Fibroblast of pulmonary artery (primary cell): ENCODE data around the gene GLI1.
"Not testable (repeated sequence)": the region's sequence is repeated elsewhere in the genome, so short reads cannot be mapped to it uniquely, and the experiment has no call there.

Source experiments
- DNase-seq: peaks from one replicate; pipeline ENCODE4 v3.0.0-alpha.2; 2010; ENCODE audit warnings: low read depth
- H3K4me3 ChIP-seq: replicated peaks from 2 replicates; pipeline ENCODE4 v1.5.1; 2011; ENCODE audit warnings: low read depth, mild to moderate bottlenecking, control low read depth, low read length, moderate library complexity
- TF ChIP-seq, protein P1 (sequence below): IDR thresholded peaks from 2 replicates; pipeline ENCODE4 v1.5.1; 2011; ENCODE audit warnings: mild to moderate bottlenecking, control low read depth, low read length, inconsistent platforms; ENCODE audit errors: missing control alignments

Gene GLI1

DNA sequence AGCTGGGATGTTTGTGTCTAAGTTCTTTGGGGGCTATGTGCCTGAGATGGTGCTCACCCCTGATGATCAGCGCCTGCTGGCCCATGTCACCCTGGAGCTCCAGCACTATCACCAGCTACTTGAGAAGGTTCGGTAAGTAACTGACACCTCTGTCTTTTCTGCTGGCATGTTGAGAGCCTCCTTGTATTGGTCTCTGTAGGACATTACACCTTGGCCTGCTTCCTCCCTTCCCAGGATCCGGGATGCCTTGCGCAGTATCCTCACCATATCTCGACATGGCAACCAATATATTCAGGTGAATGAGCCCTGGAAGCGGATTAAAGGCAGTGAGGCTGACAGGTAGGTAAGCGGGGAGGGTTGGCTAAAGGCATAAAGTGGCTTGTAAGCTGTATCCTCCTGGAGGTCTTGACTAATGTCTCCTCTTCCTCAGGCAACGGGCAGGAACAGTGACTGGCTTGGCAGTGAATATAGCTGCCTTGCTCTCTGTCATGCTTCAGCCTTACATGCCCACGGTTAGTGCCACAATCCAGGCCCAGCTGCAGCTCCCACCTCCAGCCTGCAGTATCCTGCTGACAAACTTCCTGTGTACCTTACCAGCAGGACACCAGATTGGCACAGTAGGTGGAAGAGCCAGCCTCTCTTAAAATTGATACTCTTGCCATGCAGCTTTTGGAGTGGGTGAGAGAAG lies 55.3 kb downstream of the GLI1 start:
- no peak for DNase-seq
- TF ChIP-seq, protein P1, sequence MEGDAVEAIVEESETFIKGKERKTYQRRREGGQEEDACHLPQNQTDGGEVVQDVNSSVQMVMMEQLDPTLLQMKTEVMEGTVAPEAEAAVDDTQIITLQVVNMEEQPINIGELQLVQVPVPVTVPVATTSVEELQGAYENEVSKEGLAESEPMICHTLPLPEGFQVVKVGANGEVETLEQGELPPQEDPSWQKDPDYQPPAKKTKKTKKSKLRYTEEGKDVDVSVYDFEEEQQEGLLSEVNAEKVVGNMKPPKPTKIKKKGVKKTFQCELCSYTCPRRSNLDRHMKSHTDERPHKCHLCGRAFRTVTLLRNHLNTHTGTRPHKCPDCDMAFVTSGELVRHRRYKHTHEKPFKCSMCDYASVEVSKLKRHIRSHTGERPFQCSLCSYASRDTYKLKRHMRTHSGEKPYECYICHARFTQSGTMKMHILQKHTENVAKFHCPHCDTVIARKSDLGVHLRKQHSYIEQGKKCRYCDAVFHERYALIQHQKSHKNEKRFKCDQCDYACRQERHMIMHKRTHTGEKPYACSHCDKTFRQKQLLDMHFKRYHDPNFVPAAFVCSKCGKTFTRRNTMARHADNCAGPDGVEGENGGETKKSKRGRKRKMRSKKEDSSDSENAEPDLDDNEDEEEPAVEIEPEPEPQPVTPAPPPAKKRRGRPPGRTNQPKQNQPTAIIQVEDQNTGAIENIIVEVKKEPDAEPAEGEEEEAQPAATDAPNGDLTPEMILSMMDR: no peak
- no peak overlapping the region for H3K4me3 ChIP-seq

DNA sequence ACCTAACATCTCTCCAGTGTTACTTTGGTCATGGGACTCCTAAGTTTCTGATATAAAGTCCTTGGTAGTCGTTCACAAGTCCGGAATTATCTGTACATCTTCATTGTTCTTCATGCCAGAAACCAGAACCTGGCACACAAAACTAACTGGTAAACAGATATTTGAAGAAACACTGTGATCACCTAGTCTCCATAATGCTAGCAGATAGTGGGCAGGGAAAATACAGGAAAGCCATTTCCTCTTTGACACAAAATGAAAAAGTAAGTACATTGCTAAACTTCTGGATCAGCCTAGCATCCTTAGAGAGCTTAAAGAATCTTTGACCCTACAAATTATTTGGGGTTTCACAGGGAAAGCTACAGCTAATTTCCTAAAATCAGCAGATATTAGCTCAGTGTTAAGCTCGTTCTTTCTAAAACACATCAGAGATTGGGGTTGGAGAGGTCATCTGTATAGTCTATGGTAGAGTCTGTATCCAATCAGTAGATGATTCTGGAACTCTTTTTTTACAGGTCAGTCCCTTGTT lies 55.9 kb downstream of the GLI1 start:
- no peak for DNase-seq
- TF ChIP-seq, protein P1: no peak
- no peak overlapping the region for H3K4me3 ChIP-seq

DNA sequence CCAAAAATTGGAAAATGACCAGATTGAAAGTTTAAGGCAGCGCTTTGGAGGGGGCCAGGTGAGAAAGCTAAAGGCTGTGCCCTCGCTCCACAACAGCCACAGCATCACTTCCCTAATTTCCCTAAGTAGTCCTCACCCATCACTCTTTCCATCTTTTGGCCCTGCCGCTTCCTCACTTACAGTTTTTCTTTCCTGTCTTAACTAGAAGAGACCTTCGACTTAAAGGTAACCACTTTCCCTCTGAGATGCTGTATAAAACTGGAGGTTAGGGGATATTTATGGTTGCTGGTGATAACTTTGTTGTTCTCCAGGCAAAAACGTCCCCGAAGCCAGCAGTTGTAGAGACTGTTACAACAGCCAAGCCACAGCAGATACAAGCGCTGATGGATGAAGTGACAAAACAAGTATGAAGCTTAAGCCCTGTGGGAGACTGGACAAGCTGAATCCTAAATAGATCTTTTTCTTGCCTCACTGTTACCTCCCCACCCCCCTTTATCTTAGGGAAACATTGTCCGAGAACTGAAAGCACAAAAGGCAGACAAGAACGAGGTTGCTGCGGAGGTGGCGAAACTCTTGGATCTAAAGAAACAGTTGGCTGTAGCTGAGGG lies 56.5 kb downstream of the GLI1 start:
- no peak overlapping the region for H3K4me3 ChIP-seq
- TF ChIP-seq, protein P1: no peak
- DNase-seq: no peak

DNA sequence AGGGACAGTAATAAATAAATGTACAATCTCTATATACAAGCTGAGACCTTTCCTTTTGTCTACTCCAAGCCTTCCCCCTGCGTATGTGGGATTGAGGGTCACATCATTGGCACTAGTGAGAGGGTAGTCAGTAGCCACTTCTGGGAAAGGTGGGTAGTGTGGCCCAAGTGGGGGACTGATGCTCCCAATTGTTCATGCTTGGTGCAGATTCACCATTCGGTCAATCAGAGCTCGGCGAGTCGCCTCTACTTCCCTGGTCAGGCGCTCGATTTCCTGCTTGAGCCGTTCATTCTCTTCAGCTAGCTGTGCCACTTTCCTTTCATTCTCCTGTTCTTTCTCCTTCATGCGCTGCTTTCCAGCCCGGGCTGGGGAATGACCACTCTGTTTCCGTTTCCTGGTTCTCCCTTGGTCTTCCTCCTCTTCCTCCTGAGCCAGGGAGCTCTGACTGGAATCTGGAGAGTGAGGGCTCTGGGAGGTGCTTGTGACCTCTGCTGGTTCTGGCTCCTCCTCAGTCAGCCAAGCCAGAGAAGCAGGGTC lies 57.1 kb downstream of the GLI1 start:
- no peak for DNase-seq
- TF ChIP-seq, protein P1: no peak
- H3K4me3 ChIP-seq: no peak overlapping the region

DNA sequence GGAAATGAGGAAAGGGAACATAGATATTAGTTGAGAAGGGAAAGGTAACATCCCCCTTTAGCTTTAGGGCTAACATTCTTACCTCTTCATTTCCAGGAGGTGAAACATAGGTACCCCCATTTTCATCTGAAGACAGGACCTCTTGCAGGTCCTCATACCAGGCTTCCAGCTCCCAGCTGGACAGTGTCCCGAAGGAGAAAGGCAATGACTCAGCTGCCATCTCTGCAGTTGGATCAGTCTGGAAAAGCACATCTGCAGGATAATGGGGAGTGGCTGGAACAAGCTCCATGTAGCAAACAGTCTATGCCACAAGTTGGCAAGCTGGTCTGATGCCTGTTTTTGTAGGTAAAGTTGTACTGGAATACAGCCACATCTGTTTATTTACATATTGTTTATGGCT lies 57.6 kb downstream of the GLI1 start:
- DNase-seq: peak; percentile 53
- H3K4me3 ChIP-seq: peak overlapping the region; percentile 87
- TF ChIP-seq, protein P1: no peak

DNA sequence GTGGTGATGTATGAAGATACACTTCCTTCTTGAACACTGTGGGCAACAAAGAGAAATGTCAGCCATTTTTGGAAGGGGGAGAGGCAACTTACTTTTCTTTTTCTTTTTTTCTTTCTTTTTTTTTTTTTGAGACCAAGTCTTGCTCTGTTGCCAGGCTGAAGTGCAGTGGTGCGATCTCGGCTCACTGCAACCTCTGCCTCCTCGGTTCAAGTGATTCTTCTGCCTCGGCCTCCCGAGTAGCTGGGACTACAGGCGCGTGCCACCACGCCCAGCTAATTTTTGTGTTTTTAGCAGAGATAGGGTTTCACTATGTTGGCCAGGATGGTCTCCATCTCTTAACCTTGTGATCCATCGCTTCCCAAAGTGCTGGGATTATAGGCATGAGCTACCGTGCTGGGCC lies 58.1 kb downstream of the GLI1 start:
- peak overlapping the region; percentile 87 for H3K4me3 ChIP-seq
- not testable (repeated sequence) for DNase-seq

DNA sequence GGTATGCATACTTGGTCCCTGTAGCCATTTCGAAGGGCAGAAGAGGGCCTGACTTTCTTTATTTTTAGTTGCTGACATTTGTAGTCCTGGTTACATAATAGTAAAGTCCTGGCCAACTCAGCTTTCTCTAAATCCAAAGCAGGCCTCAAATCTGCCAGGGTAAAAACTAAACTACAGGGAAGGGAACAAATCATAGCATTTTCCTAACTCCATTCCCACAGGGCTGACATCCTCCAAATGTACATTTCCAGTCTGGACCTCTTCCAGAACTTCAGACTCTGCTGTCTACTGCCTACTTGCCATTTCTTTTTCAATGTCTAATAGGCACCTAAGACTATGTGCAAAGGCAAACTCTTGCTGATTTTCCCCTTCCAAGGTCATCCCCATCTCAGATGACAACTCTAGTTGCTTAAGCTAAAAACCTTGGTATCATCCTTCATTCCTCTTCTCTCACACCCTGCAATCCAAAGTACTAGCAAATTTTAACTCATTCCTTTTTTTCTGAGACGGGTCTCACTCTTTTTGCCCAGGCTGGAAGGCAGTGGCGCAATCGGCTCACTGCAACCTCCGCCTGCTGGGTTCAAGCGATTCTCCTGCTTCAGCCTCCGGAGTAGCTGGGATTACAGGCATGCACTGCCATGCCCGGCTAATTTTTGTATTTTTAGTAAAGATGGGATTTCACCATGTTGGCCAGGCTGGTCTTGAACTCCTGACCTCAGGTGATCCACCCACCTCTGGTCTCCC lies 58.8 kb downstream of the GLI1 start:
- peak; percentile 27 for DNase-seq
- TF ChIP-seq, protein P1: no peak
- H3K4me3 ChIP-seq: peak overlapping the region; percentile 87
